Measurements from ENCODE around the gene AADAT.

AADAT gene

DNA sequence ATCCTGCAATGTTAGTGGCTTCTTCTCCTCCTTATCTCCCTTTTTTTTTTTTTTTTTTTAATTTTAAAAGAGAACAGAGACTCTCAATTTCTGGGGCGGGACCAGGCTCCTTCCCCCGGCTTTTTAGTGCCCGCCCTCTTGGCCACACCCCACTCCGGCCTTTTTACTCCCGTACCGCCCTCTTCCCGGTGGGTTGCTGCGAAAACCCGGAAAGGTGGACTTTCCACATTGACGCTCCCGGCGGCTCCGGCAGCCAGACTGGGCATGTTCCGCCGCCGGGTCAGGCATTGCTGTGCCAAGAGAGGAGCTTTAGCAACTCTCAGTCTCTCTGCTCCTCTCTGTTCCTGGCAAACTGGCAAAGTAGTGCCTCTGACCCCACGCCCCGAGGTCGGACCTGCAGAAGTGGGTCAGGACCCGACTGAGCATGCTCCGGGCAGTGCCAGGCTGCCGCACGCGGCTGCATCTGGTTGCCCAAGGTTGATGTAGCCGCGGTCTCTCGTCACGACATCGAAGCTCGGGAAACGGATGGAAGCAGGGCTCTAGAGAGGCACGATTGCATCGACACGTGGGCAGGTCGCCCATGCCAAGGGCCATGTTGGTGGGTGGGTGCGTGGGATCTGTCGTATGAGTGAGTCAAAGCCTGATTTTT, 62.5 kb downstream of the AADAT start:
- peak; percentile 89 to 90 for DNase-seq

DNA sequence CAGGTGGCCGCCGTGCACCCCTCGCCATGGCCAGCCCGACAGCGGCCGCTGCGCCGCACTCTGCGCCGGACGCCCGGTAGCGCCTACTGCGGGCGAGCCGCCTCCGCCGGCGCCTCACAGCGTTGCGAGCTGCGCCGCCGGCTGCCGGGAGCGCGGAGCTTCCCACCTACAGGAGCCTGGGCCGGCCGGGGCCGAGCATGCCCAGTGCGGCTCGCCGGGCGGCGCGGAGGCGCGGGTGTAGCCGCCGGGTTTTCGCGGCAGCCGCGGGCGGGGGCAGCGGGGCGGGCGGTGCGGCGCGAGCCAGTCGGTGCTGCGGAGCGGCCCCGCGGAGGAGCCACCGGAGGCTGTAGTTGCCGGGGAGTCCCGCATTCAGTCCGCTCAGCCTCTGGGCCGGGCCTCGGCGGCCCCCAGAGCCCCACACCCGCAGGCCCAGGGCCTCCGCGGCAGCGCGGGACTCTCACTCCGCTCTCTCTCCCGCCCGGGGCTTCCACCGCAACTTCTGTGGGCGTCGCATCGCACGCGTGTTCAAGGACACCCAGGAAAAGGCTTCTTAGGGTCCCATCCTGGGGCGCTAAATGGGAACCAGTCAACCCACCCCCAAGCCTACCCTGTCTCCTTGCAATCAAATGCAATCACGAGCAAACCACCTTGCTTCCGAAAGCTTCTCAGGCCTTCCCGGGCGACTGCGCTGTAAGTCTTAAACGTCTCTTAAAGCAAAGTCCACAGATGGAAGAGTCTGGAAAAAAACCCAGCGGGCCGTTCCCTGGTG, 63.3 kb downstream of the AADAT start, which contains the start of gene MFAP3L:
TSS of gene MFAP3L (minus strand) at position 143 of the 769 bp plus-strand sequence. CDS start 20,518 bp downstream, outside the sequence.
- peak; percentile 57 to 74 for DNase-seq

DNA sequence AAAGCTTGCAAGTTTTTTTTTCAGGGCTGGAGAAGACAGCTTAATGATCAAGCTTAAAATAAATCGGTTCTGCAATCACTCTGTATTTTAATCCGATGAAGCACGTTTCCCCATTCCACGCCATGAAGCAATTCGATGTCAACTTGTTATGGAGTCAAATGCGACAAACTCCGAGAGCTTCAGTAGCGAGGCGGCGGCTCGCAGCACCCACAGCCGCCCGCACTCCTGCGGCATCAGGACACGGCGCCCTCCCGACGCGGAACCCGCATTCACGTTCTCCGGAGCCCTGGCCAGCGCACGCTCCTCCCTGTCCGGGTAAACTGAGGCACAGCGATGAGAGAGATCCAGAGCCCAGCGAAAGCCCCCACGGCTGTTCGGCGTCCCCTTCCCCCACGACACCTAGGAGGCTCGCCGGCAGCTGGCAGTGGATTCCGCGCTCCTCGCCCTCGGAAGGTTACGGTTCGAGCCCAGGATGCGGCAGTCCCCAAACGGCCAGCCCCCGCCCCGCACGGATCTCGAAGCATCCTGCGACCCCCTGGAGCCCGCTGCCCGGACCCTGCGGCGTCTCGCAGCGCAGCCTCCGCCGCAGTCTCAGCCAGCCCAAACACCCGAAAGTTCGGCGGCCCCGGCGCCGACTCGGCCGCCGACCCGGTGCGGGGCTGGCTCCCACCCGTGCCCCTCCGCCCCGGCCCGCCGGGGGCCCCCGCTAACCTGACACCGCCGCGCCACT, 64.1 kb downstream of the AADAT start:
- no peak for DNase-seq

- no peak for DNase-seq
Observed at GRCh38 chr4:170022211-170022610, 67.5 kb downstream of the AADAT start.

GRCh38 chr4:170017252-170017651, 72.5 kb downstream of the AADAT start:
- DNase-seq = no peak

DNA sequence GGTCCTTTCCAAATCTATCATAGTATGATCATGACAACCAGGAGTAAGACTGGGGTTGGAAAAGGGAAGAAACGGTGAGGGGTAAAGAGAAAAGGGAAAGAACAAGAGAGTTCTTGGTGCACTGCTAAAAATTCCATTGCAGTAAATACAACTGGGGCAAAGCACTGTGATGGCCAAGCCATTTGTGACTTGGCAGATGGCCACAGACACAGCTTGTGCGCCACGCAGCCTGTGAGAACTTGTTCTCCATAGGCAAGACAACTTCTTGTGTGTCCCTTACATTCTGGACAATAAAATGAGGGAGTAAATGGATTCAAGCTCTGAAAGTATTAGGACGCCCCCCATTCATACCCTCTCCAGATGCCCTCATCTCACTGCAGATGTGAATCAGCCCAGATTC, 74.5 kb downstream of the AADAT start:
- DNase-seq = no peak

DNA sequence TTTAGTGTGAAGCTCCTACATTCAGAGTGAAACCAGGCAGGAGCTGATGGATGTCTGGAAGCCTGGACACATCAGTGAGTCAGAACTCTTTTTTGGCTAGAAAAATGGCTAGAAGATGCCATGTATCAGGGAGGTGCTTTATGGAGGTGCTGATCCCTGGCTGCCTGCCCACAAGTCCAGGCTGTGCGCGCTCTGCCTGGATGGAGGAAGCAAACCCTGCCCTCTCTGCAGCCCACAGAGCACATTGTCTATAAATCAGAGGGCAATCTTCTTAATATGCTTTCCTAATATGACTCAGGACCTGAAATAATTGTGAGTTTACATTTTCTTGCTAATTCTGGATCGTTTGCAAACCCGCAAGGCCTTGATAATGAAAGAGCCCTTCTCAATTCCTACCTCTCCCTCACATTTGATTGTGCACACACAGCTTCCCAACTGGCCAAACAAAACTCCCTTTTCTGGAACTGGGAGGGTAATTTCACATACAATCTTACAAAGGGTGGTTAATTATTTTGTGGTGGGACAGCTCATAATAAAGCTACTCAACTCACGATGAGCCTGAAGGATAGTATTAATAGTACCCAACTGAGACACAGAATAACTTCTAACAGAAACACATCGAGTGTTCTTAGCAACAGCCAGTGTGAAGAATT, 75.3 kb downstream of the AADAT start:
- DNase-seq = no peak

GRCh38 chr4:170012629-170012958, 77.2 kb downstream of the AADAT start:
- DNase-seq = no peak

DNA sequence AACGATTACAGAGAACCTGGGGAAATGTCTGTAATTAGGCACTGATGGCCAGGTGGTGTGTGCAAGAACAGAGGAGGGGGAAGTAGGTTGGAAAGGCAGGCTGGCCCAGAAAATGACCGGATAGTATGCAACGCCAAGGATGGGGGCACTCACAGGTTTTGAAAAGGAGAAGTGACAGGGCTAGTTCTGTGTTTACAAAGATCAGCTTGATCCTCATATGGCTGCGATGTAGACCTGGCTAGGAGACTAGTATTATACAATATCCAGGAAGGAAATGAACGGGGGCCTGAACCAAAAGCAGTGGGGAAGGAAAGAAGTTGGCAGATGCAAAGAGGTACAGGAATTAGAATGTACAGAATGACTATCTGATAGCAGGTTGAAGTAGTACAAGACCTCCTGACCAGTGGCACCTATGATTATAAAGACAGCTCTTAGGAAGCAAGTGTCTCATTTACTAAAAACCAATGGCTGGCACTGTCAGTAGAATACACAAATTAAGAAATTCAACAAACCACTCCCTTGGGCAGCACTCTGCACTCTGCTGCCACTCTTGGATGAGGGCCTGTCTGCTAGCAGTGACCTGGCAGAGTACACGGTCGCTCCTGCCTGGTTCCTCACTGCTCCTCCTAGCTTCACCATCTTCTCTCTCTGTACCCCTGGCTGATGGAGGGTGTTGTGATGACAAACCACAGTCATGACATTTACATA, 77.7 kb downstream of the AADAT start:
- DNase-seq = peak; percentile 59 to 72
